GM12873 (cell line): Measurements from ENCODE around the gene SLC28A3.

Source experiments
- CTCF ChIP-seq: IDR thresholded peaks from 2 replicates; pipeline ENCODE4 v1.5.1; 2012; ENCODE audit warnings: low read depth, mild to moderate bottlenecking, moderate library complexity, low read length, control low read depth; ENCODE audit not compliant: insufficient read depth; ENCODE audit errors: missing control alignments

The SLC28A3 gene

GRCh38 chr9:84381508-84381907, 41.0 kb upstream of the SLC28A3 start:
- no peak for TF ChIP-seq CTCF

GRCh38 chr9:84379740-84380139, 39.2 kb upstream of the SLC28A3 start:
- no peak for TF ChIP-seq CTCF

- no peak for TF ChIP-seq CTCF
Measured at GRCh38 chr9:84375954-84376353, 35.4 kb upstream of the SLC28A3 start.

GRCh38 chr9:84374516-84374915, 34.0 kb upstream of the SLC28A3 start:
- no peak for TF ChIP-seq CTCF

GRCh38 chr9:84374013-84374412, 33.5 kb upstream of the SLC28A3 start:
- TF ChIP-seq CTCF: no peak

- no peak for TF ChIP-seq CTCF
Measured at GRCh38 chr9:84371737-84372136, 31.2 kb upstream of the SLC28A3 start.

- TF ChIP-seq CTCF: no peak
Measured at GRCh38 chr9:84368601-84369000, 28.0 kb upstream of the SLC28A3 start.

- no peak for TF ChIP-seq CTCF
Measured at GRCh38 chr9:84366683-84367082, 26.1 kb upstream of the SLC28A3 start.
